GM12865 (cell line): ENCODE data around the gene LRRC61.
A peak's percentile ranks its signal among the peaks of the same experiment; 100 is the strongest.

Source experiments
- DNase-seq: peaks from one replicate; pipeline ENCODE4 v3.0.0; 2010; ENCODE audit warnings: low read depth
- H3K4me3 ChIP-seq: 2 replicates; pipeline ENCODE4 v1.5.1; 2011; ENCODE audit warnings: mild to moderate bottlenecking, low read depth, low read length, control low read depth
- TF ChIP-seq, protein P1 (sequence below): IDR thresholded peaks from 2 replicates; pipeline ENCODE4 v1.5.1; 2011; ENCODE audit warnings: low read length, control low read depth, low read depth, inconsistent platforms; ENCODE audit not compliant: insufficient read depth; ENCODE audit errors: missing control alignments

LRRC61 gene

DNA sequence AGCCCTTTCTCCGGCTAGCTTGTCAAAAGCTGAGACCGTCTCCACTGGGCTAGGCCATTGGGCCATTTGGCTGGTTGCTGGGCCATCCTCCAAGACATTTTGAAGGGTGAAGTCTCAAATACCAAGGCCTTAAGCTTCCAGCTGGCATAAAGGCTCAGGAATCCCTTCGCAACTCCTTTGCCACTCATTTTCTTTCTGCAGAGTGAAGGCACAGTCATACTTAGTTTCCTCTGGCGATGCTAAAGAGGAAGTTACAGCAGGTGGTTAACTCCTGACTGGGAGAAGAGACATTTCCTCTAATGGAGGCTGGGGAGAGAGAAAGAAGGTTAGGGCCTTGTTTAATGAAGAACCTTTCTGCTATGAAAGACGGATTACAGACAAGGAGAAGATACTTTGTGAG is 40.7 kb downstream of the LRRC61 start:
- H3K4me3 ChIP-seq = no peak overlapping the region
- peak; percentile 58 for DNase-seq

DNA sequence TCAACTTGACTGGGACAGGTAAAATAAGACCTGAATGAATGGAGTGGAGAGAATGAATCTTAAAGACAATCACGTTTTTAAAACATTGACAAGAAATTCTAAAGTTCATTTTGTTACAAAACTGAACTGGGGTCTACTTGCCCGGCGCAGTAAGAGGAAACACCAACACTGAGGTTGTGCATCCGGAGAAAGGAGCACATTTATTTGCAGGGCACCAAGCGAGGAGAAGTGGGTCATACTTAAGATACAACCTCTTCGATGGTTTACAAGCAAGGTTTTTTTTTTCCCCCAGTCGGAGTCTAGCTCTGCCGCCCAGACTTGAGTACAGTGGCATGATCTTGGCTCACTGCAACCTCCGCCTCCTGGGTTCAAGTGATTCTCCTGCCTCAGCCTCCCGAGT is 42.0 kb downstream of the LRRC61 start:
- no peak overlapping the region for H3K4me3 ChIP-seq
- no peak for DNase-seq
- TF ChIP-seq, protein P1, sequence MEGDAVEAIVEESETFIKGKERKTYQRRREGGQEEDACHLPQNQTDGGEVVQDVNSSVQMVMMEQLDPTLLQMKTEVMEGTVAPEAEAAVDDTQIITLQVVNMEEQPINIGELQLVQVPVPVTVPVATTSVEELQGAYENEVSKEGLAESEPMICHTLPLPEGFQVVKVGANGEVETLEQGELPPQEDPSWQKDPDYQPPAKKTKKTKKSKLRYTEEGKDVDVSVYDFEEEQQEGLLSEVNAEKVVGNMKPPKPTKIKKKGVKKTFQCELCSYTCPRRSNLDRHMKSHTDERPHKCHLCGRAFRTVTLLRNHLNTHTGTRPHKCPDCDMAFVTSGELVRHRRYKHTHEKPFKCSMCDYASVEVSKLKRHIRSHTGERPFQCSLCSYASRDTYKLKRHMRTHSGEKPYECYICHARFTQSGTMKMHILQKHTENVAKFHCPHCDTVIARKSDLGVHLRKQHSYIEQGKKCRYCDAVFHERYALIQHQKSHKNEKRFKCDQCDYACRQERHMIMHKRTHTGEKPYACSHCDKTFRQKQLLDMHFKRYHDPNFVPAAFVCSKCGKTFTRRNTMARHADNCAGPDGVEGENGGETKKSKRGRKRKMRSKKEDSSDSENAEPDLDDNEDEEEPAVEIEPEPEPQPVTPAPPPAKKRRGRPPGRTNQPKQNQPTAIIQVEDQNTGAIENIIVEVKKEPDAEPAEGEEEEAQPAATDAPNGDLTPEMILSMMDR = no peak

More for the DNA sequence above, 40.7 kb downstream of the LRRC61 start:
- TF ChIP-seq, protein P1 = no peak

DNA sequence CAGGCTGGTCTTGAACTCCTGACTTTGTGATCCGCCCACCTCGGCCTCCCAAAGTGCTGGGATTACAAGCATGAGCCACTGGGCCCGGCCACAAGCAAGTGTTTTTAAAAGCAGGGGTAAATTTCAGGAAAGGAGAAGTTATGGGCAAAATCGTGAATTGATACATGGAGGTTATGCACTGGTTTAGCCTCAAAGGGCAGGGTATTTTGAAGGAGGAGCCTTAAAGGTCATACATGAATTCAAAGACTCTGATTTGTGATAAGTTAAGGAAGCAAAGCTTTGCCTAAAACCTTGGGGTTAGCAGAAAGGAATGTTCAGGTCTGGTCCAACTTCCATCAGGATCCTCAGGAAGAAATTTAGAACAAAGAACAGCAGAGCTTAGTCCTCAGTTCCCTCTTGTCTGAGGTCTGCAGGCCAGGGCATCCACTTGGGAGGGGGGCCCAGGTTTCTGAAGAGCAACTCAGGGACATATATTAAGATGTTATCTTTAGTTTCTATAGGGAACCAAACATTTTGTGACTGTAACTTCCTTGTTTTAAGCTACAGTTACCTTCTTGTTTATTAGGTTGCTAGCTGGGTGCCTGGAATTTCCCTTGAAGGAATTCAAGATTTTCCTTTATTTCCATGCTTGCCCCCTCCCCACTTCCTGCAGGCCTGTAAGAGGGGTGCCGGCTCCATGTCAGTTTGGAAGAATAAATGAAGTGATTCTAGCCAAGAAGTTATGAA is 42.7 kb downstream of the LRRC61 start:
- no peak for DNase-seq
- TF ChIP-seq, protein P1 = no peak
- no peak overlapping the region for H3K4me3 ChIP-seq

DNA sequence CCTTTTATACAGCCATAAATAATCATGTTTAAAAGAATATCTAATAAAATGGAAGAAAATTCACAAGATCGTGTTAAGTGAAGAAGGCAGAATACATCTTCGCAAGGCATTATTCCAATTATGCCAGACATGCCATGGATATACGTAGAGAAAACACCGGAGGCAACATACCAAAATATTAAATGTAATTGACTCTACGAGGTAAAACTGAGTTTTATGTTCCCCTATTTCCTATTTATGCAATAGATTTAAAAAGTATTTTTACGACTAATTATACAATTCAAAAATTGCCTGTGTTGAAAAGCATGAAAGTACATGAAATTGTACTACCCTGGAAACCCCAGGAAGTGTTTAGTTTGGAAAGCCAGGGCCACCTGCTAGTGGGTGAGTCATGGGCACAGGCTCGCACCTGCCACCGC is 44.5 kb downstream of the LRRC61 start:
- DNase-seq = no peak
- TF ChIP-seq, protein P1 = no peak
- peak overlapping the region; percentile 85 for H3K4me3 ChIP-seq

DNA sequence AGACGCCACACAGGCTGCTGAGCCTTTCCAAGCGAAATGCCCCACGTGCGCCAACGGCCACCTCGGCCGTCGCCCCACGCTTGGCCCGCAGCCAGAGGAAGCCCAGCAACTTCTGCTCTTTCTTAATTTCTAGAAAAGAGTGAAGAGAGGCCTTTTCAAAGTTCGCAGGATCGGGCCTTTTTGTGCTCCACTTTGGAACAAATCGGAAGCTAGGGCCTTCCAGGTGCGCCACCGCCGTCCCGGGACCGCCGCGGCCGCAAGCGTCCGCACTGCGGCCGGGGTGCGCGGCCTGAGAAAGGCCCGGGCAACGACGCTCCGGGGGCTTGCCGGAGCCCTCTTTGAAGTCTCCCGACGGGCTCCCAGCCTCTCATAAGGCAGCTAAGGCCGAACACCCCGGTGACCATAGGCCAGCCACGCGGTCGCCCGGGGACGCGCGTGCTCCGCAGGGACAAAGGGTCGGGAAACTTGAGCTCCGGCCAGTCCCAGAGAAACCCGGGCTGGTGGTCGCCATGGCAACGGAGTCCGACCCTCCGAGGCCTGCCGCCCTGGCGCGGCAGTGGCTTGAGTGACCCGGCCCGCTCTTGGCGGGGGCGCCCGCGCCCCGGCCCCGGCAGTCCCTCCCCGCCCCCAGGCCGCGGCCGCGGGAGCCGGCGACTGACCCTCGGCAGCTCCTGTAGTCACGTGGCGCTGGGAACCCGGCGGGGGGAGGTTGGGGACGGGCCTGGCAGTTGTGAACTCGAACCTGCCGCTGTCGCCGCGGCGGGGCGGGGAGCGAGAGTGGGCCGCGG is 45.1 kb downstream of the LRRC61 start, which contains the start of gene REPIN1:
Gene REPIN1, plus strand, starts transcription at position 727 of the 788 bp plus-strand sequence. CDS start 890 bp downstream, outside the sequence.
- peak within 1 kb of the TSS; percentile 85 for H3K4me3 ChIP-seq
- TF ChIP-seq, protein P1 = no peak
- peak; percentile 95 for DNase-seq

DNA sequence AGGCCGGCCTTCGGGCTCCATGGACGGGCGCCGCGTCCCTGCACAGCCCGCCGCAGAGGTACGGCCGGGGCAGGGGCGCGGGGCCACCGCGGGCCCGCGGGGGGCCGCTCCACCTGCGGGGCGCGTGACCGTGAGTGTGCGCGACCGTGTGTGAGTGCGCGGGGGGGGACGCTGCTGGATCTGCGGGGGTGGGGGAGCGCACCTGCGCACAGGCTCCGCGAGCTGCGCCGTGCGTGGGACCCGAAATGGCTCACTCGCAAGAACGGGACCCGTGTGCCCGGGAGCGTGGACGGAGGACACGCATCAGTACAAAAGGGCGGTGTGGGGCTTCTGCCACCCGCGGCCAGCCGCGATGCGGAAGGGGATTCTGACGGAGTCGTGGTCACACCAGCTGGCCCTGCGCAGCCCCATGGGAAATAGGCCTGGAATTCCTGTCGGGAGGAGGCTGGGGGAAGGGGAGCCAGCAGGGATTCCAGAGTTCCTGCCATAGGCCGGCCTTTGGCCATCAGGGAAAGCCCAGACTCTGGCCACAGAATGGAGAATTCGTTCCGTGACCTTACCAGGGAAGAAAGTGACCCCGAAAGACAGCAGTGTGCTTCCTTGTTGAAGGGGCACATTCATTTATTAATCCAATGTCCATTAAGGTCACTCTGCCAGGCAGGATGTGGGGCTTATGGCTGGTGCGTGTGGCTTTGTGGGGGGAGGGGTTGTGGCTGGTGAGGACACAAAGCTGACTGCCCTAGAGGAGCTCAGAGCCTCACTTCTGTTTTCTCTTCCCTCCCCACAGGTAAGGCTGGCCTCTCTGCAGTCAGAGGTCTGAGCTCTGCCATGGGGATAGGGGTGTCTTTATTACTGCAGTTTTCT is 46.0 kb downstream of the LRRC61 start:
- peak; percentile 89 for DNase-seq
- TF ChIP-seq, protein P1 = no peak

More for the DNA sequence above, 46.0 kb downstream of the LRRC61 start:
- H3K4me3 ChIP-seq = peak overlapping the region; percentile 85
